Endothelial cell of umbilical vein (primary cell): ENCODE data around the gene KANK4. TPM values are rescaled to one million over a fixed set of nuclear protein-coding genes. Genes with fewer than 3 reads are reported as not detected.

Experiments used
- BruUV-seq: library from RNA; stranded (reverse); fragments of 400-500 nt; replicated peaks from 2 replicates; lab custom pipeline; 2021; lab: Mats Ljungman, UMichigan
- CTCF ChIA-PET: fragments of 300-600, 350-600 bp; sonication (Branson Sonifier 250); formaldehyde crosslinking; loops from one replicate; lab custom pipeline; 2021; ENCODE audit warnings: antibody characterized with exemption, inconsistent platforms; lab: Charles Lee
- POLR2A ChIA-PET: fragments of 300-600, 350-600 bp; sonication (Branson Sonifier 250); formaldehyde crosslinking; loops from one replicate; lab custom pipeline; 2021; ENCODE audit warnings: antibody characterized with exemption, inconsistent platforms; lab: Charles Lee
- DNase-seq: peaks from one replicate; pipeline ENCODE4 v3.0.0-alpha.2; 2011; ENCODE audit warnings: low read depth, low spot score
- FAIRE-seq: peaks from 2 replicates; lab custom pipeline; 2011; peaks lifted over from hg19 to GRCh38; lab: Jason Lieb, UNC
- H2AFZ ChIP-seq: 2 replicates; pipeline ENCODE4 v1.6.0; 2012; ENCODE audit warnings: low read depth, low read length, control low read depth, inconsistent platforms
- H3K27ac ChIP-seq: 2 replicates; pipeline ENCODE4 v1.5.1; 2011; ENCODE audit warnings: low read depth, mild to moderate bottlenecking, control low read depth, low read length, moderate library complexity; ENCODE audit not compliant: insufficient read depth
- H3K27me3 ChIP-seq, 2 experiments: 2 replicates each; pipeline versions ENCODE4 v1.6.0 to v1.6.1; 2011; ENCODE audit warnings: low read length in 2 of 2, mixed read lengths in 1 of 2; ENCODE audit not compliant: control insufficient read depth in 2 of 2, insufficient read depth in 2 of 2
- H3K36me3 ChIP-seq, 2 experiments: 2 replicates in 1 of 2; 3 replicates in 1 of 2; pipeline ENCODE4 v1.5.1; 2011; ENCODE audit warnings: low read length in 2 of 2, mild to moderate bottlenecking in 1 of 2, moderate library complexity in 1 of 2; ENCODE audit not compliant: control insufficient read depth in 2 of 2, insufficient read depth in 2 of 2; ENCODE audit errors: extremely low read depth in 1 of 2
- H3K4me1 ChIP-seq: 3 replicates; pipeline ENCODE4 v1.5.1; 2011; ENCODE audit warnings: mild to moderate bottlenecking, low read length; ENCODE audit not compliant: control insufficient read depth, insufficient read depth; ENCODE audit errors: extremely low read depth
- H3K4me2 ChIP-seq: 2 replicates; pipeline ENCODE4 v1.6.1; 2011; ENCODE audit warnings: low read length, control low read depth, mixed read lengths; ENCODE audit not compliant: insufficient read depth
- H3K4me3 ChIP-seq, 3 experiments: fragments of 200-600 bp in 1 of 3; sonication (generic), shearing (Covaris generic) in 1 of 3; replicated peaks in 1 of 3; 2 replicates each; pipeline ENCODE4 v1.5.1; 2011 to 2016; ENCODE audit warnings: control low read depth in 3 of 3, low read length in 3 of 3, mild to moderate bottlenecking in 2 of 3, inconsistent platforms in 1 of 3, low read depth in 1 of 3, moderate library complexity in 1 of 3; ENCODE audit not compliant: insufficient read depth in 1 of 3
- H3K79me2 ChIP-seq: 2 replicates; pipeline ENCODE4 v1.6.0; 2012; ENCODE audit warnings: low read length, inconsistent platforms; ENCODE audit not compliant: control insufficient read depth, insufficient read depth
- H3K9ac ChIP-seq: replicated peaks from 2 replicates; pipeline ENCODE3; 2011; ENCODE audit warnings: low read length, control low read depth; ENCODE audit not compliant: insufficient read depth; ENCODE audit errors: extremely low read depth
- H3K9me1 ChIP-seq: replicated peaks from 3 replicates; pipeline ENCODE4 v1.6.0; 2011; ENCODE audit warnings: mild to moderate bottlenecking, low read length; ENCODE audit not compliant: control insufficient read depth, insufficient read depth; ENCODE audit errors: extremely low read depth
- H3K9me3 ChIP-seq: replicated peaks from 2 replicates; pipeline ENCODE4 v1.5.1; 2012; ENCODE audit warnings: low read length, inconsistent platforms; ENCODE audit not compliant: control insufficient read depth, insufficient read depth
- H4K20me1 ChIP-seq: replicated peaks from 2 replicates; pipeline ENCODE3; 2011; ENCODE audit warnings: mild to moderate bottlenecking, low read length; ENCODE audit not compliant: control insufficient read depth, insufficient read depth; ENCODE audit errors: extremely low read depth
- EZH2 ChIP-seq: IDR thresholded peaks from 2 replicates; pipeline ENCODE4 v1.6.1; 2012; ENCODE audit warnings: borderline replicate concordance, low read depth, mild to moderate bottlenecking, moderate library complexity, low read length, inconsistent platforms; ENCODE audit not compliant: severe bottlenecking
- FOS ChIP-seq: IDR thresholded peaks from 2 replicates; pipeline ENCODE4 v1.6.1; 2011; ENCODE audit warnings: mild to moderate bottlenecking, low read length, moderate library complexity, borderline replicate concordance; ENCODE audit not compliant: insufficient read depth
- GATA2 ChIP-seq: IDR thresholded peaks from 2 replicates; pipeline ENCODE4 v1.7.0; 2011; ENCODE audit warnings: low read depth, mild to moderate bottlenecking, moderate library complexity, mixed read lengths, low read length; ENCODE audit not compliant: insufficient read length, insufficient read depth
- JUN ChIP-seq: IDR thresholded peaks from 2 replicates; pipeline ENCODE4 v1.6.1; 2011; ENCODE audit warnings: borderline replicate concordance, low read depth; ENCODE audit not compliant: insufficient read length, insufficient read depth
- MYC ChIP-seq: IDR thresholded peaks from one replicate; pipeline ENCODE4 v1.6.1; 2011; ENCODE audit warnings: mild to moderate bottlenecking, low read depth, low read length
- POLR2A ChIP-seq: IDR thresholded peaks from 2 replicates; pipeline ENCODE4 v1.6.1; 2012; ENCODE audit warnings: low read depth, mild to moderate bottlenecking, control low read depth, low read length
- POLR2AphosphoS5 ChIP-seq: IDR thresholded peaks from 2 replicates; pipeline ENCODE4 v1.6.1; 2012; ENCODE audit warnings: low read depth, mild to moderate bottlenecking, control low read depth, low read length, moderate library complexity; ENCODE audit not compliant: insufficient read depth
- dilution Hi-C: fragments of 300-500 bp; cut with MboI; formaldehyde crosslinking; loops from one replicate; pipeline ENCODE4 v1.15.0; 2019; ENCODE audit warnings: low sequenced_read_pairs; ENCODE audit not compliant: extremely low pct_ligation_motif_present
- intact Hi-C: fragments of 100-400 bp; cut with micrococcal nuclease; formaldehyde crosslinking; loops from one replicate; pipeline ENCODE4 v1.10.0; 2022
- polyA plus RNA-seq, 4 experiments: library from polyadenylated mRNA; depleted of rRNA in 3 of 4; stranded (reverse) in 3 of 4; unstranded in 1 of 4; fragments of >200 nt; gene quantifications; 2 replicates each; pipeline versions ENCODE4 v1.2.1 to v1.2.3, GENCODE V29; 2011 to 2012; ENCODE audit warnings: missing spikeins in 1 of 4
- total RNA-seq: library from RNA; stranded (reverse); gene quantifications from 2 replicates; pipeline ENCODE4 v1.2.3, GENCODE V29; 2021
- TF ChIP-seq, protein P1 (sequence below): IDR thresholded peaks from 2 replicates; pipeline ENCODE4 v1.6.1; 2011; ENCODE audit not compliant: insufficient read depth, insufficient read length
- TF ChIP-seq, protein P2 (sequence below), 2 donors: IDR thresholded peaks; 1 replicate in 1 of 2; 2 replicates in 1 of 2; pipeline ENCODE4 v1.5.1; 2011; ENCODE audit warnings: low read length in 2 of 2, mild to moderate bottlenecking in 2 of 2, moderate library complexity in 2 of 2, control low read depth in 1 of 2, inconsistent platforms in 1 of 2, low read depth in 1 of 2; ENCODE audit not compliant: insufficient read depth in 1 of 2; ENCODE audit errors: extremely low read depth in 1 of 2

The KANK4 gene
- total and polyA plus RNA-seq, 2 donors (not counting 3 experiments of a cell fraction or from before 2014, with no cell fraction given), result not detected

DNA sequence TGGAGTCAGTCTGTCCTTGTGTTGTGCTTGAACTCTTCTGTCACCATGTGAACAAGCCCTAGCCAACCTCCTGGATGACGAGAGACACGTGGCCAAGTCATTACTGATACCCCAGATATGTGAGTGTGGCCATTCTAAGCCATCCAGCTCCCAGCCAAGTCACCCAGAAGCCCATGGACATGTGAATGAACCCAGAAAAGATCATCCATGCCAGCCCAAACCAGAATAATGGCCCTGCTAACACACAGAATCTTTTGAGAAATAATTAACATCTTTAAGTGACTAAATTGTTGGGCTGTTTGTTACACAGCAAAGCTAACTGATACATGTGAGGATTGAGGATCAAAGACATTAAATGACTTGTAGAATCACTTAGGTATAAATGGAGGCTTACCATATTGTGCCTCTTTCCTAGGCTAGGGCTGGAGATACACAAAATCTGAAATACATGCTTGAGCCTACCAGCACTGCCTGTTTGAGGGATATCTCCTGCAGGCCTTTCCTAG lies 38.2 kb downstream of the KANK4 start:
- no peaks in the 10 kb centered on the region for H3K4me1 ChIP-seq
- no peak overlapping the region for H3K27ac ChIP-seq
- H3K79me2 ChIP-seq, result no peaks in the 10 kb centered on the region
- dilution Hi-C loops, result no loop called here
- no TSS peak for BruUV-seq
- peaks cover 0 to 3% of the 10 kb centered on the region in 2 experiments for H3K27me3 ChIP-seq
- H3K4me2 ChIP-seq, result no peak overlapping the region
- no peaks in the 10 kb centered on the region for H3K9me1 ChIP-seq
- no peaks in the 10 kb centered on the region for H4K20me1 ChIP-seq
- no peak overlapping the region for H3K9ac ChIP-seq
- H3K36me3 ChIP-seq, result no peaks in the 10 kb centered on the region
- TF ChIP-seq POLR2A, result no peak
- no peak for TF ChIP-seq FOS
- no peak for TF ChIP-seq MYC
- no peak for TF ChIP-seq POLR2AphosphoS5
- TF ChIP-seq, protein P1, sequence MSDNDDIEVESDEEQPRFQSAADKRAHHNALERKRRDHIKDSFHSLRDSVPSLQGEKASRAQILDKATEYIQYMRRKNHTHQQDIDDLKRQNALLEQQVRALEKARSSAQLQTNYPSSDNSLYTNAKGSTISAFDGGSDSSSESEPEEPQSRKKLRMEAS, result no peak
- no peak for TF ChIP-seq EZH2
- TF ChIP-seq GATA2, result no peak
- TF ChIP-seq, protein P2, sequence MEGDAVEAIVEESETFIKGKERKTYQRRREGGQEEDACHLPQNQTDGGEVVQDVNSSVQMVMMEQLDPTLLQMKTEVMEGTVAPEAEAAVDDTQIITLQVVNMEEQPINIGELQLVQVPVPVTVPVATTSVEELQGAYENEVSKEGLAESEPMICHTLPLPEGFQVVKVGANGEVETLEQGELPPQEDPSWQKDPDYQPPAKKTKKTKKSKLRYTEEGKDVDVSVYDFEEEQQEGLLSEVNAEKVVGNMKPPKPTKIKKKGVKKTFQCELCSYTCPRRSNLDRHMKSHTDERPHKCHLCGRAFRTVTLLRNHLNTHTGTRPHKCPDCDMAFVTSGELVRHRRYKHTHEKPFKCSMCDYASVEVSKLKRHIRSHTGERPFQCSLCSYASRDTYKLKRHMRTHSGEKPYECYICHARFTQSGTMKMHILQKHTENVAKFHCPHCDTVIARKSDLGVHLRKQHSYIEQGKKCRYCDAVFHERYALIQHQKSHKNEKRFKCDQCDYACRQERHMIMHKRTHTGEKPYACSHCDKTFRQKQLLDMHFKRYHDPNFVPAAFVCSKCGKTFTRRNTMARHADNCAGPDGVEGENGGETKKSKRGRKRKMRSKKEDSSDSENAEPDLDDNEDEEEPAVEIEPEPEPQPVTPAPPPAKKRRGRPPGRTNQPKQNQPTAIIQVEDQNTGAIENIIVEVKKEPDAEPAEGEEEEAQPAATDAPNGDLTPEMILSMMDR (IDR thresholded peaks at IDR 0.05; ENCODE audit: extremely low read depth in 1 of 2, insufficient read depth in 1 of 2, low read depth in 1 of 2, low read length in 2 of 2), result no peak
- no peak for TF ChIP-seq JUN
- DNase-seq (no peak), FAIRE-seq (no peak)
- H2AFZ ChIP-seq, result no peak overlapping the region
- ChIA-PET CTCF (no interaction called here), POLR2A (no interaction called here)
- H3K9me3 ChIP-seq, result no peaks in the 10 kb centered on the region
- intact Hi-C loops, result no loop called here
- H3K4me3 ChIP-seq, result no peak overlapping the region
